Measurements from ENCODE around the gene RNF133.

RNF133 gene

DNA sequence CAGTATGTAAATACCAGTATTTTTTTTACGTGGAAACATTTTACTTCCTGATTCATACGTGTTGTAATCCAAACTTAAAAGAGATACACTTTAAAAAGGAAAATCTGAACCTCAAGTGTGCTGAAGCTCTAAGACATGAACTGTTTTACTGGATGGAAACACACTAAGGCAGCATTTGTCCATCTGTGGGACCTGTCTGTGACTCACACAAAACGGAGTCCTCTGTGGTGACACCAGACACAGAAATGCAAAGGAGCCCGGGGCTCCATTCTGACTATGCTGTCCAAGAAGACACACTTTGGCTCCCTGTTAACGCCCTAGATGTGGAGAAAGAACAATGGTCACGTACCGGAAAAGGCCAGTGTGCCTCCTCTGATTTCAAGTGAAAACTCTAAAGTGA is 23.9 kb downstream of the RNF133 start:
- TF ChIP-seq, protein P1, sequence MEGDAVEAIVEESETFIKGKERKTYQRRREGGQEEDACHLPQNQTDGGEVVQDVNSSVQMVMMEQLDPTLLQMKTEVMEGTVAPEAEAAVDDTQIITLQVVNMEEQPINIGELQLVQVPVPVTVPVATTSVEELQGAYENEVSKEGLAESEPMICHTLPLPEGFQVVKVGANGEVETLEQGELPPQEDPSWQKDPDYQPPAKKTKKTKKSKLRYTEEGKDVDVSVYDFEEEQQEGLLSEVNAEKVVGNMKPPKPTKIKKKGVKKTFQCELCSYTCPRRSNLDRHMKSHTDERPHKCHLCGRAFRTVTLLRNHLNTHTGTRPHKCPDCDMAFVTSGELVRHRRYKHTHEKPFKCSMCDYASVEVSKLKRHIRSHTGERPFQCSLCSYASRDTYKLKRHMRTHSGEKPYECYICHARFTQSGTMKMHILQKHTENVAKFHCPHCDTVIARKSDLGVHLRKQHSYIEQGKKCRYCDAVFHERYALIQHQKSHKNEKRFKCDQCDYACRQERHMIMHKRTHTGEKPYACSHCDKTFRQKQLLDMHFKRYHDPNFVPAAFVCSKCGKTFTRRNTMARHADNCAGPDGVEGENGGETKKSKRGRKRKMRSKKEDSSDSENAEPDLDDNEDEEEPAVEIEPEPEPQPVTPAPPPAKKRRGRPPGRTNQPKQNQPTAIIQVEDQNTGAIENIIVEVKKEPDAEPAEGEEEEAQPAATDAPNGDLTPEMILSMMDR (IDR thresholded peaks at IDR 0.05; ENCODE audit: insufficient read depth, low read length, poor library complexity, severe bottlenecking), result no peak
- no peak for TF ChIP-seq EZH2phosphoT487 (conservative IDR thresholded peaks at IDR 0.05; ENCODE audit: low read length)
- no peak overlapping the region for H2AFZ ChIP-seq (ENCODE audit: low read depth, low read length, severe bottlenecking)
- H3K27ac ChIP-seq (ENCODE audit: low read depth, low read length), result no peak overlapping the region
- H3K27me3 ChIP-seq (ENCODE audit: low read length), result no peaks in the 10 kb centered on the region
- H3F3A ChIP-seq (ENCODE audit: insufficient read depth), result no peaks in the 10 kb centered on the region
- no peak overlapping the region for H3K4me3 ChIP-seq (ENCODE audit: insufficient read depth, low read length, poor library complexity, severe bottlenecking)
- H3K9me2 ChIP-seq (replicated peaks; ENCODE audit: insufficient read depth, low read length), result no peaks in the 10 kb centered on the region
- no peaks in the 10 kb centered on the region for H3K9me3 ChIP-seq (ENCODE audit: insufficient read depth, low read length)
- H3K36me3 ChIP-seq (ENCODE audit: low read length), result no peaks in the 10 kb centered on the region
- H3K9ac ChIP-seq (ENCODE audit: low read length), result no peak overlapping the region
- H3K4me2 ChIP-seq (ENCODE audit: low read depth, low read length, poor library complexity, severe bottlenecking), result no peak overlapping the region
- H3K79me2 ChIP-seq (ENCODE audit: insufficient read depth, low read length), result no peaks in the 10 kb centered on the region
- H4K20me1 ChIP-seq (ENCODE audit: low read depth, low read length), result no peaks in the 10 kb centered on the region

DNA sequence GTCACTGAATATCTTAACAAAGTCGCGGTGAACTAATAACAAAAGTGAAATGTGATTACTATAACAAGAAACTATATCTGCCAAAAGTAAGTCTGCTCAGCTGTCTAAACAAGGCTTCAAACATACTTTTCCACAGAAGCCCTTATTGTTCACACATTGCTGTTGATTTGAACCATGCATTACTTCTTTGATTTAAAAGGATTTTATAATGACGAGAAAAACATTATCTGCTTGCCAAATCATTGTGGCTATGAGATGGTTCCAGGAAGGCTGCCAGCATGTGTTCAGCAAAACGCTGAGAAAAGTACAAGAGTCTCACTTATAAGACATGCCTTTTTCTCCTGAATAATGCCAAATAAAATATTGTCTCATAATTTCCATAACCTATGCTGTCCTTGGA is 24.4 kb downstream of the RNF133 start:
- H3K9me3 ChIP-seq (ENCODE audit: insufficient read depth, low read length), result no peaks in the 10 kb centered on the region
- H3K4me3 ChIP-seq (ENCODE audit: insufficient read depth, low read length, poor library complexity, severe bottlenecking), result no peak overlapping the region
- H3K9me2 ChIP-seq (replicated peaks; ENCODE audit: insufficient read depth, low read length), result no peaks in the 10 kb centered on the region
- H3K79me2 ChIP-seq (ENCODE audit: insufficient read depth, low read length), result no peaks in the 10 kb centered on the region
- TF ChIP-seq, protein P1 (IDR thresholded peaks at IDR 0.05; ENCODE audit: insufficient read depth, low read length, poor library complexity, severe bottlenecking), result no peak
- TF ChIP-seq EZH2phosphoT487 (conservative IDR thresholded peaks at IDR 0.05; ENCODE audit: low read length), result no peak
- H3K27ac ChIP-seq (ENCODE audit: low read depth, low read length), result no peak overlapping the region
- no peak overlapping the region for H3K9ac ChIP-seq (ENCODE audit: low read length)
- no peaks in the 10 kb centered on the region for H4K20me1 ChIP-seq (ENCODE audit: low read depth, low read length)
- no peak overlapping the region for H2AFZ ChIP-seq (ENCODE audit: low read depth, low read length, severe bottlenecking)
- no peaks in the 10 kb centered on the region for H3K27me3 ChIP-seq (ENCODE audit: low read length)
- H3K4me2 ChIP-seq (ENCODE audit: low read depth, low read length, poor library complexity, severe bottlenecking), result no peak overlapping the region
- H3F3A ChIP-seq (ENCODE audit: insufficient read depth), result no peaks in the 10 kb centered on the region
- no peaks in the 10 kb centered on the region for H3K36me3 ChIP-seq (ENCODE audit: low read length)

DNA sequence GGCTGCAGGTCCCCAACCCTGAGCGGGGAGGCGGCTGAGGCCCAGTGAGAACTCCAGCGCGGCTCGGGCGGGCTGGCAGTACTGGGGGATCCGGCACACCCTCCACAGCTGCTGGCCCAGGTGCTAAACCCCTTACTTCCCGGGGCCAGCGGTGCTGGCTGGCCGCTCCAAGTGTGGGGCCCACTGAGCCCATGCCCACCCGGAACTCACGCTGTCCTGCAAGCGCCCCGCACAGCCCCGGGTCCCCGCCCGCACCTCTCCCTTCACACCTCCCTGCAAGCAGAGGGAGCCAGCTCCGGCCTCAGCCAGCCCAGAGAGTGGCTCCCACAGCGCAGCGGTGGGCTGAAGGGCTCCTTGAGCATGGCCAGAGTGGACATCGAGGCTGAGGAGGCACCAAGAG is 25.0 kb downstream of the RNF133 start:
- no peaks in the 10 kb centered on the region for H3K9me2 ChIP-seq (replicated peaks; ENCODE audit: insufficient read depth, low read length)
- no peak overlapping the region for H2AFZ ChIP-seq (ENCODE audit: low read depth, low read length, severe bottlenecking)
- H3K4me3 ChIP-seq (ENCODE audit: insufficient read depth, low read length, poor library complexity, severe bottlenecking), result no peak overlapping the region
- H3F3A ChIP-seq (ENCODE audit: insufficient read depth), result no peaks in the 10 kb centered on the region
- no peak overlapping the region for H3K27ac ChIP-seq (ENCODE audit: low read depth, low read length)
- no peak overlapping the region for H3K9ac ChIP-seq (ENCODE audit: low read length)
- no peak overlapping the region for H3K4me2 ChIP-seq (ENCODE audit: low read depth, low read length, poor library complexity, severe bottlenecking)
- no peaks in the 10 kb centered on the region for H3K9me3 ChIP-seq (ENCODE audit: insufficient read depth, low read length)
- H3K79me2 ChIP-seq (ENCODE audit: insufficient read depth, low read length), result no peaks in the 10 kb centered on the region
- H4K20me1 ChIP-seq (ENCODE audit: low read depth, low read length), result no peaks in the 10 kb centered on the region
- no peaks in the 10 kb centered on the region for H3K27me3 ChIP-seq (ENCODE audit: low read length)
- TF ChIP-seq, protein P1 (IDR thresholded peaks at IDR 0.05; ENCODE audit: insufficient read depth, low read length, poor library complexity, severe bottlenecking), result no peak
- no peak for TF ChIP-seq EZH2phosphoT487 (conservative IDR thresholded peaks at IDR 0.05; ENCODE audit: low read length)
- no peaks in the 10 kb centered on the region for H3K36me3 ChIP-seq (ENCODE audit: low read length)
